ENCODE measurements around the gene TRIO.
"Not testable (repeated sequence)": the region's sequence is repeated elsewhere in the genome, so short reads cannot be mapped to it uniquely, and the experiment has no call there.

Gene TRIO

GRCh38 chr5:14510156-14510734 lies 367.1 kb downstream of the TRIO start:
- DNase-seq (ENCODE audit: low read depth): no peak

GRCh38 chr5:14510880-14511279 lies 367.7 kb downstream of the TRIO start:
- DNase-seq (ENCODE audit: low read depth): no peak

DNA sequence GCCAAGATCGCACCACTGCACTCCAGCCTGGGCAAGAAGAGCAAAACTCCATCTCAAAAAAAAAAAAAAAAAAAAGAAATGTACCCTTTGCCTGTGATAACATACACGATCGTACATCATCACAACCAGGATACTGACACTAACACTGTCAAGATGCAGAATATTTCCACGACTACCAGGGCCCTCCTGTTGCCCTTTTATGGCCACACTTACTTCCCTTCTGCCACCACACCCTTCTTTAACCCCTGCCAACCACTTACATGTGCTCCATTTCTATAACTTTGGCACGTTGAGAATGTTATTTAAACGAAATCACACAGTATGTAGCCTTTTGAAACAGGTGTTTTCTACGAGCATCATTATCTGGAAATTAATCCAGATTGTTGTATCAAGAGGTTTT lies 369.4 kb downstream of the TRIO start:
- no peak for DNase-seq (ENCODE audit: low read depth)

- DNase-seq (ENCODE audit: low read depth): no peak
Observed at GRCh38 chr5:14513266-14513665, 370.1 kb downstream of the TRIO start.

DNA sequence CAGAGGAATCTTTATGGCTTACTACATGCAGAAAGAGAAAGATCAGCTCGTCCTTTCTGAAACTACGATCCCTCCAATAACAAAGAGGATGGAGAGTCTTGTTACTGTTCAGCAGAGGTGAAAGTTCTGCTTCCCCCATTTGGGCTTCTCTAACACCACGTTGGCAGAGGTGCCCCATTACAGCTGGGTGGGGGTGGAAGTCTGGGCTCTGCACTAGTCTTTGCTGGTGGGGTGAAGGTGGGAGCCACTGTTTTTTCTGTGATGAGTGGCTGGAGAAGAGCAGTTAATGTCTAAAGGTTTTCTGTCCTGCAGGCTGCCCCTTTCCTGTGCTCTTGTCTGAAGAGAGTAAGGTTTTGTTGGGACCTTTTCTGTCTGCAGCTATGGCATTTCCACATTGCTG lies 373.8 kb downstream of the TRIO start:
- no peak for DNase-seq (ENCODE audit: low read depth)

- no peak for DNase-seq (ENCODE audit: low read depth)
Observed at GRCh38 chr5:14518638-14519037, 375.5 kb downstream of the TRIO start.

DNA sequence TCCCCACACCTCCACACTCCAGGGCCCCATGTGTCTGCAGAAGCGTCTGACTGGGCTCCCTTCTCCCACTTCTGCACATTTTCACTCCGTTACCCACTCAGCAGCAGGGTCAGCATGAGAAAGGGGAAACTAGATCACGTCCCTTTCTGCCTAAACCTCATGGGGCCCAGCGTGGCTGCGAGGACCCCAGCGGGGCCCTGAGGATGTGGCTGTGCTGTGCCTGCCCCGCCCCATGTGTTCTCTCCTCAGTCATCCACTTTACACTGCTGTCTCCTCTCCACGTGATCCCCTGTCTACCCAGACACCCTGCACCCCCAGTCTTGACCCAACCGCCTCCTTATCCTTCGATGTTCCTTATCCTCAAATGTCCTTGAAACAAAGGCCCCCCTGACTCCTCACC lies 378.6 kb downstream of the TRIO start:
- DNase-seq (ENCODE audit: low read depth): no peak

GRCh38 chr5:14522721-14523120 lies 379.6 kb downstream of the TRIO start:
- DNase-seq (ENCODE audit: low read depth): no peak

- no peak for DNase-seq (ENCODE audit: low read depth)
Observed at GRCh38 chr5:14523243-14524034, 380.3 kb downstream of the TRIO start.

GRCh38 chr5:14525397-14525796 lies 382.3 kb downstream of the TRIO start:
- DNase-seq (ENCODE audit: low read depth): no peak

DNA sequence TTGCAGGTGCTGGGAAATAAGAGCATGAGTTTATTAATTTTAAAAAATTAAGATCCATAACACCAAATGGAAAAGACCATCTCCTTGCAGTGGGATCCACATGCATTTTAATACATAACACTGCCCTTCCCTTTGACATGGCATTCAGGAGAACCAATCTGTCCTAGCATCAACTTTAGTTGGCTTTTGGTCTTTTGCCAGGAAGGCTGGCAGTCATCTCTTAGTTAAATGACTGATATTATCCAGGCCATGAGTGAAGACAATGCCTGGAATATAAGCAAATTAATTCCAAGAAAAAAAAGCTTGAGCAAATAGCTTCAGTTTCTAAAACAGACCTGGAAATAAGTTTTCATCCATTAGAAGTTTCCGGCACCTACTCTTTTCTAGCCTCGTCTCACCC lies 383.4 kb downstream of the TRIO start:
- DNase-seq (ENCODE audit: low read depth): no peak

GRCh38 chr5:14528115-14528514 lies 385.0 kb downstream of the TRIO start:
- no peak for DNase-seq (ENCODE audit: low read depth)

- DNase-seq (ENCODE audit: low read depth): no peak
Observed at GRCh38 chr5:14528926-14529325, 385.8 kb downstream of the TRIO start.

GRCh38 chr5:14531668-14532067 lies 388.5 kb downstream of the TRIO start:
- no peak for DNase-seq (ENCODE audit: low read depth)

GRCh38 chr5:14532180-14532579 lies 389.0 kb downstream of the TRIO start:
- no peak for DNase-seq (ENCODE audit: low read depth)

DNA sequence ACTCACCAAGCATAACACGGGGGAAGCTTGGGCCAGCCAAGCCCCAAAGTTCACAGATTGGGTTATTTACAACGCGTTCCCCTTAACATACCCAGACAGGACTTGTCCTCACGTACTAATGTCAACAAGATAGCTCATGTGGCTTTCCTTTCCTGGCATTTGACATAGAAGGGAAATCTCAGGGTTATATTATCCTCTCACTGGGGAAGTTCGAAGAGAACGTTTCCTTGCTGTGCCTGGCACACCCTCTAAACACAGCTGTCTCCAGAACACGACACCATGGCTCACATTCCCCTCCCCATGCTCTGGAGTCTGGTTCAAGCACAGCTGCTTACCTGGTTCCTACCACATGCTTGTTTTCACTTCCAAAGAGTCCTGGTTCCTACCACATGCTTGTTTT lies 391.6 kb downstream of the TRIO start:
- no peak for DNase-seq (ENCODE audit: low read depth)

GRCh38 chr5:14545308-14545707 lies 402.2 kb downstream of the TRIO start:
- no peak for DNase-seq (ENCODE audit: low read depth)

DNA sequence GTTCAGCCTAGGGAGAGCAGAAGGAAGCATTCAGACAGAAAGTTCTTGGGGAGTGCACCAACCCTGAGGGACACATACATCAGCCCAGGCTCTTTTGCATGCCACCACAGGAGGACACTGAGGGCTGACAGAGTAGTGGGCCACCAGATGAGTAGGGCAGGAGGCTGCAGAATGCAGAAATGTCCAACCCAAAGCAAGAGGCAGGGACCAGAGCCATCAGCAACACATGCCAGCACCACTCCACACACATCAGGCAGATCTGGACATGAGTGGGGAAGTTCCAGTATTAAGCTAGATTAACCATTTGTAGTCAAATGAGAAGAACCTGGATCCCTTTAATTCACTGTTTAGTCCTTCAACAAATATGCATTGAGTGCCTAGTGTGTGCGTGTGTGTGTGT lies 402.7 kb downstream of the TRIO start:
- DNase-seq (ENCODE audit: low read depth): no peak

GRCh38 chr5:14547666-14548065 lies 404.5 kb downstream of the TRIO start:
- no peak for DNase-seq (ENCODE audit: low read depth)

GRCh38 chr5:14551211-14551610 lies 408.1 kb downstream of the TRIO start:
- no peak for DNase-seq (ENCODE audit: low read depth)

DNA sequence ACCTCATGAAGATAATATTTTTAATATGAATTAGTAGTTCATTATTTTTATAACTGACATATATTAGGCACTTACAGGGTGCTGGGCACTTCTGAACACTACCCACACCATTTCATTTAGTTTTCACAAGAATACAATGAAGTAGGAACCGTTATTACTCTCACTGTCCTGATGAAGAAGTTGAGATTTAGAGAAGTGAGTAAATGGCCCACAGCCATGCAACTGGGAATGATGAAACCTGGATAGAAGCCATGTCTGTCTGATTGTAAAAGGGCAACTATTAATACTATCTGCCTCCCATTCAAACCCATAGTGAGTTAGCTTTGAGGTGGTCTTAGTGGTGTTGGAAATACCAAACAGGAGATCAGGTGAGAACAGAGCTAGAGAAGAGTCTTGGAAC lies 408.9 kb downstream of the TRIO start:
- no peak for DNase-seq (ENCODE audit: low read depth)

- DNase-seq (ENCODE audit: low read depth): not testable (repeated sequence)
Observed at GRCh38 chr5:14554288-14554687, 411.1 kb downstream of the TRIO start.

DNA sequence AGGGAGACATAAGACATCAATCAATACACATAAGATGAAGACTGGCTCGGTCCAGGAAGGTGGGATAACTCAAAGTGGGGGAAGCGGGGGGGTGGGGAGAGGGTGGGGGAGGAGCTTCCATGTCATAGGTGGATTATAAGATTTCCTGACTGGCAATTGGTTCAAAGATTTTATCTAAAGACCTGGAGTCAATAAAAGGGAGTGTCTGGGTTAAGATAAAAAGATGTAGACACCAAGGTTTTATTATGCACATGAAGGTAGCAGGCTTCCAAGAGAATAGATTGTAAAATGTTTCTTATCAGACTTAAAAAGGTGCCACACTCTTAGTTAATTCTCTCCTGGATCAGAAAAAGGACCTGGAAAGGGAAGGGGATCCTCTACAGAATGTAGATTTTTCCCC lies 412.9 kb downstream of the TRIO start:
- no peak for DNase-seq (ENCODE audit: low read depth)

GRCh38 chr5:14557203-14557770 lies 414.1 kb downstream of the TRIO start:
- no peak for DNase-seq (ENCODE audit: low read depth)
